H9 (cell line): ENCODE results near the gene XXYLT1. TPM values are rescaled to one million over a fixed set of nuclear protein-coding genes. Genes with fewer than 3 reads are reported as not detected.

ENCODE experiments used
- DNase-seq: peaks from one replicate; pipeline ENCODE4 v3.0.0-alpha.2; 2017
- H2AFZ ChIP-seq: one replicate; pipeline ENCODE4 v1.6.1; 2013; ENCODE audit warnings: mild to moderate bottlenecking, low read length, control low read depth, moderate library complexity
- H2AK5ac ChIP-seq: 2 replicates; pipeline ENCODE4 v1.6.1; 2013; ENCODE audit warnings: low read length, control low read depth, mixed read lengths; ENCODE audit not compliant: insufficient read length
- H2BK120ac ChIP-seq: one replicate; pipeline ENCODE4 v1.6.1; 2013; ENCODE audit warnings: low read depth, mild to moderate bottlenecking, low read length, control low read depth, inconsistent platforms; ENCODE audit not compliant: poor library complexity, severe bottlenecking
- H2BK12ac ChIP-seq: 2 replicates; pipeline ENCODE4 v1.6.1; 2013; ENCODE audit warnings: low read length, control low read depth, mixed read lengths, low read depth; ENCODE audit not compliant: insufficient read length
- H2BK15ac ChIP-seq: 2 replicates; pipeline ENCODE4 v1.6.1; 2013; ENCODE audit warnings: low read depth, low read length, control low read depth
- H2BK20ac ChIP-seq: one replicate; pipeline ENCODE4 v1.6.1; 2013; ENCODE audit warnings: low read depth, mild to moderate bottlenecking, low read length, control low read depth, inconsistent platforms; ENCODE audit not compliant: poor library complexity, severe bottlenecking
- H2BK5ac ChIP-seq: 2 replicates; pipeline ENCODE4 v1.6.1; 2013; ENCODE audit warnings: low read length, control low read depth, mixed read lengths; ENCODE audit not compliant: insufficient read length
- H3K14ac ChIP-seq: 2 replicates; pipeline ENCODE4 v1.6.1; 2013; ENCODE audit warnings: low read length, control low read depth; ENCODE audit not compliant: insufficient read depth
- H3K18ac ChIP-seq: 2 replicates; pipeline ENCODE4 v1.6.1; 2013; ENCODE audit warnings: low read depth, mild to moderate bottlenecking, mixed read lengths, low read length, control low read depth; ENCODE audit not compliant: insufficient read length
- H3K23ac ChIP-seq: 2 replicates; pipeline ENCODE4 v1.6.1; 2013; ENCODE audit warnings: low read length, control low read depth, mixed read lengths, low read depth; ENCODE audit not compliant: insufficient read length
- H3K23me2 ChIP-seq: 2 replicates; pipeline ENCODE4 v1.6.1; 2013; ENCODE audit warnings: low read depth, mild to moderate bottlenecking, mixed read lengths, low read length, control low read depth; ENCODE audit not compliant: insufficient read length, poor library complexity, severe bottlenecking
- H3K27ac ChIP-seq: 2 replicates; pipeline ENCODE4 v1.5.1; 2013; ENCODE audit warnings: low read length, control low read depth, mixed read lengths, low read depth; ENCODE audit not compliant: insufficient read length
- H3K27me3 ChIP-seq: 2 replicates; pipeline ENCODE4 v1.6.1; 2013; ENCODE audit warnings: low read length, control low read depth, inconsistent platforms; ENCODE audit not compliant: insufficient read depth
- H3K4ac ChIP-seq: 2 replicates; pipeline ENCODE4 v1.6.1; 2013; ENCODE audit warnings: low read depth, mild to moderate bottlenecking, control low read depth, inconsistent platforms, low read length, moderate library complexity
- H3K4me1 ChIP-seq: 2 replicates; pipeline ENCODE4 v1.6.1; 2013; ENCODE audit warnings: low read length, control low read depth, inconsistent platforms; ENCODE audit not compliant: insufficient read depth
- H3K4me2 ChIP-seq: 2 replicates; pipeline ENCODE4 v1.6.1; 2013; ENCODE audit warnings: low read length, control low read depth, mixed read lengths; ENCODE audit not compliant: insufficient read length, insufficient read depth
- H3K56ac ChIP-seq: 2 replicates; pipeline ENCODE4 v1.6.1; 2013; ENCODE audit warnings: low read depth, mild to moderate bottlenecking, mixed read lengths, low read length, control low read depth; ENCODE audit not compliant: insufficient read length
- H3K79me1 ChIP-seq: 2 replicates; pipeline ENCODE4 v1.6.1; 2013; ENCODE audit warnings: low read depth, mild to moderate bottlenecking, moderate library complexity, low read length, control low read depth, inconsistent platforms; ENCODE audit not compliant: insufficient read depth, poor library complexity, severe bottlenecking
- H3K79me2 ChIP-seq: 2 replicates; pipeline ENCODE4 v1.6.1; 2013; ENCODE audit warnings: low read length, control low read depth, inconsistent platforms; ENCODE audit not compliant: insufficient read depth
- H3K9ac ChIP-seq: 2 replicates; pipeline ENCODE4 v1.6.1; 2013; ENCODE audit warnings: low read length, control low read depth, mixed read lengths; ENCODE audit not compliant: insufficient read length; ENCODE audit errors: extremely low read depth
- H3K9me3 ChIP-seq: one replicate; pipeline ENCODE4 v1.6.1; 2013; ENCODE audit warnings: low read depth, low read length, inconsistent platforms; ENCODE audit not compliant: control insufficient read depth
- H3T11ph ChIP-seq: one replicate; pipeline ENCODE4 v1.6.1; 2013; ENCODE audit warnings: mild to moderate bottlenecking, low read length, control low read depth, inconsistent platforms
- H4K20me1 ChIP-seq: one replicate; pipeline ENCODE4 v1.6.1; 2013; ENCODE audit not compliant: control insufficient read depth, insufficient read length, insufficient read depth
- H4K5ac ChIP-seq: 2 replicates; pipeline ENCODE4 v1.6.1; 2013; ENCODE audit warnings: low read depth, mild to moderate bottlenecking, mixed read lengths, low read length, control low read depth; ENCODE audit not compliant: insufficient read length
- H4K8ac ChIP-seq: replicated peaks from 2 replicates; pipeline ENCODE4 v1.6.1; 2013; ENCODE audit warnings: low read length, control low read depth, mixed read lengths, low read depth; ENCODE audit not compliant: insufficient read length
- H4K91ac ChIP-seq: 2 replicates; pipeline ENCODE4 v1.6.1; 2013; ENCODE audit warnings: low read depth, mild to moderate bottlenecking, moderate library complexity, mixed read lengths, low read length, control low read depth; ENCODE audit not compliant: insufficient read length
- H3K27ac Mint-ChIP-seq, 3 experiments: 2 replicates in 2 of 3; 3 replicates in 1 of 3; pipeline ENCODE4 v1.8.0; 2020 to 2021; ENCODE audit warnings: mixed read lengths in 3 of 3, mild to moderate bottlenecking in 1 of 3, moderate library complexity in 1 of 3
- H3K27me3 Mint-ChIP-seq: 2 replicates; pipeline ENCODE4 v1.8.0; 2021; ENCODE audit warnings: low read depth, mild to moderate bottlenecking, moderate library complexity, mixed read lengths
- H3K36me3 Mint-ChIP-seq, 3 experiments: 2 replicates in 2 of 3; 3 replicates in 1 of 3; pipeline ENCODE4 v1.8.0; 2020 to 2021; ENCODE audit warnings: low read depth in 3 of 3, mixed read lengths in 3 of 3; ENCODE audit not compliant: insufficient read depth in 1 of 3
- H3K4me1 Mint-ChIP-seq, 2 experiments: 2 replicates each; pipeline ENCODE4 v1.8.0; 2020; ENCODE audit warnings: mixed read lengths in 2 of 2
- H3K4me3 Mint-ChIP-seq, 2 experiments: 2 replicates in 1 of 2; 3 replicates in 1 of 2; pipeline ENCODE4 v1.8.0; 2020 to 2021; ENCODE audit warnings: mild to moderate bottlenecking in 2 of 2, mixed read lengths in 2 of 2, moderate library complexity in 1 of 2
- H3K9me3 Mint-ChIP-seq, 2 experiments: 2 replicates in 1 of 2; 3 replicates in 1 of 2; pipeline ENCODE4 v1.8.0; 2020; ENCODE audit warnings: mild to moderate bottlenecking in 2 of 2, mixed read lengths in 2 of 2, moderate library complexity in 1 of 2
- CTCF ChIP-seq: fragments of 200-600 bp; sonication (generic); conservative IDR thresholded peaks from 3 replicates; pipeline ENCODE4 v1.8.0; 2021; ENCODE audit warnings: antibody characterized with exemption, mild to moderate bottlenecking
- WGBS: extraction: QIAGEN DNeasy Blood & Tissue Kit; methylation state at CpG from one replicate; pipeline ENCODE4 v1.1.7; 2013; ENCODE audit warnings: missing lambda C conversion rate, low lambda C conversion rate, mixed read lengths; ENCODE audit not compliant: insufficient read length; ENCODE audit errors: extremely low coverage; 5-methylcytosine and 5-hydroxymethylcytosine counted together
- total RNA-seq: library from RNA; stranded (reverse); gene quantifications from 2 replicates; pipeline ENCODE4 v1.2.1, GENCODE V29; 2021

Gene XXYLT1
- total RNA-seq, 1 experiment from 2014 or later = 22.7 TPM

DNA sequence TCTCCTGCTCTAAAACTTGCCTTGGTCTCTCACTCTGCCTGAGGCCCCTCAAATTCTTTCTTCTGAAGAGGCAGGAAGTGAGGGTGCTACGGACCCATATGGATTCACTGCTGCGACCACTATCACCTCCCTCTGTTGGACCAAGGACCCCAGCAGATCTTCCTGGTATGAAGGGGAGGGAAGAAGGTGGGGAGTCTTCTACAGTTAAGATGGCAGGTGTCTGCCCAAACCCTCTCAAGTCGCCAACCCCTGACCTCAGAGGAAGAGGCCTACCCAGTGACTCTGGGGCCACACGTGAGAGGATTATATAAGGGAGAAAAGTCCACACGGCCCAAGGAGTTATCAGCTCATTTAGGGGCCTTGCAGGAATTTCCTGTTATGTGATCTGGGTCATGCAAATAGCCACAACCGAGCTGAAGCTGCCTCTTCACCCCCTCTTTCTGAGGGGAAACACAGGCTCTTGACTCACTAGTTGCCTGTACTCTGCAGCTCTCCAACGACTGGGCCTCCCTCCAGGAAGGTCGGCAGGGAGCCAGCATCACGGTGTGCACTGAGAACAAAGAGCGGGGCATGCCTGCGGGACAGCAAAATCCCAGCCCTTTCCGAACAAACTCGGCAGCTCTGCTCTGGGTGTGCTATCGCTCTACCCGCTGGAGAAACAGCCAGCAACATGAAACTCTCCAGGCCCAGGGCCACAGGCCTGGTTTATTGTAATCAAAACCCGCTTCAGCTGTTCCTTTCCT lies 116.0 kb downstream of the XXYLT1 start:
- Histone ChIP-seq H2AFZ (no peak overlapping the region), H2BK5ac (no peak overlapping the region), H2BK15ac (no peak overlapping the region; the same call in 1 of the 2 replicates), H3K27ac (no peak overlapping the region), H4K91ac (no peak overlapping the region), H3K23me2 (no peaks in the 10 kb centered on the region), H4K5ac (no peak overlapping the region), H3K9me3 (no peaks in the 10 kb centered on the region), H3K79me2 (no peaks in the 10 kb centered on the region), H4K20me1 (no peaks in the 10 kb centered on the region), H3K4me2 (no peak overlapping the region), H2AK5ac (no peak overlapping the region), H3K27me3 (no peaks in the 10 kb centered on the region), H2BK12ac (no peak overlapping the region), H3K4me1 (peaks cover 15% of the 10 kb centered on the region; the same call in 1 of the 2 replicates), H3K18ac (peak overlapping the region; percentile 21), H3K79me1 (no peaks in the 10 kb centered on the region), H3K23ac (no peak overlapping the region), H3K14ac (peak overlapping the region; percentile 52), H3T11ph (no peak overlapping the region), H3K56ac (no peak overlapping the region), H2BK120ac (no peak overlapping the region), H3K4ac (no peak overlapping the region), H2BK20ac (no peak overlapping the region), H4K8ac (no peak overlapping the region), H3K9ac (no peak overlapping the region)
- H3K27me3 Mint-ChIP-seq = no peaks in the 10 kb centered on the region; the same call in 1 of the 2 replicates
- peaks cover 2 to 8% (median 8%) of the 10 kb centered on the region in 3 experiments; a peak in 5 of 7 replicates for H3K36me3 Mint-ChIP-seq
- TF ChIP-seq CTCF = no peak
- no CpG with 5 or more reads among the region's 16 CpGs for WGBS
- no peak overlapping the region; a peak in 1 of 5 replicates for H3K4me3 Mint-ChIP-seq
- peak overlapping the region in 2 of 3 experiments; percentile 36 to 90; a peak in 5 of 7 replicates for H3K27ac Mint-ChIP-seq
- peaks cover 65 to 72% of the 10 kb centered on the region in 2 experiments for H3K4me1 Mint-ChIP-seq
- H3K9me3 Mint-ChIP-seq = no peaks in the 10 kb centered on the region
- DNase-seq = no peak
